ENCODE results near the gene FAM131A.

Gene FAM131A

GRCh38 chr3:184314363-184314699 lies 23.1 kb upstream of the FAM131A start, which contains the start of gene EIF4G1:
Gene EIF4G1 (plus strand): TSS chr3:184314606. CDS start chr3:184315797, 1,191 bp downstream.
- Histone ChIP-seq H3K27ac (ENCODE audit: low read depth, low read length) (peak within 1 kb of the TSS; percentile 76), H3K36me3 (ENCODE audit: low read length) (no peaks in the 10 kb centered on the region), H3K9me2 (replicated peaks; ENCODE audit: insufficient read depth, low read length) (no peaks in the 10 kb centered on the region), H3F3A (ENCODE audit: insufficient read depth) (0 out of 2 replicates have a peak, but pooled peaks cover 7% of the 10 kb centered on the region), H3K79me2 (ENCODE audit: insufficient read depth, low read length) (peaks cover 47% of the 10 kb centered on the region), H3K4me2 (ENCODE audit: low read depth, low read length, poor library complexity, severe bottlenecking) (peak within 1 kb of the TSS; percentile 88), H4K20me1 (ENCODE audit: low read depth, low read length) (peaks cover 8% of the 10 kb centered on the region; the same call in 1 of the 2 replicates), H3K27me3 (ENCODE audit: low read length) (no peaks in the 10 kb centered on the region), H2AFZ (ENCODE audit: low read depth, low read length, severe bottlenecking) (peak within 1 kb of the TSS; percentile 91), H3K9ac (ENCODE audit: low read length) (peak within 1 kb of the TSS; percentile 99), H3K9me3 (ENCODE audit: insufficient read depth, low read length) (no peaks in the 10 kb centered on the region), H3K4me3 (ENCODE audit: insufficient read depth, low read length, poor library complexity, severe bottlenecking) (peak within 1 kb of the TSS; percentile 99)
- TF ChIP-seq EZH2phosphoT487 (conservative IDR thresholded peaks at IDR 0.05; ENCODE audit: low read length) (no peak), CTCF (IDR thresholded peaks at IDR 0.05; ENCODE audit: insufficient read depth, low read length, poor library complexity, severe bottlenecking) (no peak)

GRCh38 chr3:184314700-184315542 lies 22.5 kb upstream of the FAM131A start:
- Histone ChIP-seq H2AFZ (ENCODE audit: low read depth, low read length, severe bottlenecking) (no peak overlapping the region), H3K36me3 (ENCODE audit: low read length) (no peaks in the 10 kb centered on the region), H4K20me1 (ENCODE audit: low read depth, low read length) (peaks cover 12% of the 10 kb centered on the region; the same call in 1 of the 2 replicates), H3K27ac (ENCODE audit: low read depth, low read length) (peak overlapping the region; percentile 76), H3F3A (ENCODE audit: insufficient read depth) (0 out of 2 replicates have a peak, but pooled peaks cover 7% of the 10 kb centered on the region), H3K9ac (ENCODE audit: low read length) (peak overlapping the region; percentile 99), H3K4me3 (ENCODE audit: insufficient read depth, low read length, poor library complexity, severe bottlenecking) (peak overlapping the region; percentile 99), H3K79me2 (ENCODE audit: insufficient read depth, low read length) (peaks cover 51% of the 10 kb centered on the region), H3K4me2 (ENCODE audit: low read depth, low read length, poor library complexity, severe bottlenecking) (peak overlapping the region; percentile 88), H3K9me3 (ENCODE audit: insufficient read depth, low read length) (no peaks in the 10 kb centered on the region), H3K27me3 (ENCODE audit: low read length) (no peaks in the 10 kb centered on the region), H3K9me2 (replicated peaks; ENCODE audit: insufficient read depth, low read length) (no peaks in the 10 kb centered on the region)
- TF ChIP-seq EZH2phosphoT487 (conservative IDR thresholded peaks at IDR 0.05; ENCODE audit: low read length) (no peak), CTCF (IDR thresholded peaks at IDR 0.05; ENCODE audit: insufficient read depth, low read length, poor library complexity, severe bottlenecking) (no peak)

- H4K20me1 ChIP-seq (ENCODE audit: low read depth, low read length) = peaks cover 12% of the 10 kb centered on the region; the same call in 1 of the 2 replicates
- H3K27me3 ChIP-seq (ENCODE audit: low read length) = no peaks in the 10 kb centered on the region
- no peak overlapping the region for H2AFZ ChIP-seq (ENCODE audit: low read depth, low read length, severe bottlenecking)
- H3K4me2 ChIP-seq (ENCODE audit: low read depth, low read length, poor library complexity, severe bottlenecking) = peak overlapping the region; percentile 88
- peak overlapping the region; percentile 99 for H3K9ac ChIP-seq (ENCODE audit: low read length)
- H3K27ac ChIP-seq (ENCODE audit: low read depth, low read length) = peak overlapping the region; percentile 76
- no peaks in the 10 kb centered on the region for H3K9me2 ChIP-seq (replicated peaks; ENCODE audit: insufficient read depth, low read length)
- H3K9me3 ChIP-seq (ENCODE audit: insufficient read depth, low read length) = no peaks in the 10 kb centered on the region
- 0 out of 2 replicates have a peak, but pooled peaks cover 7% of the 10 kb centered on the region for H3F3A ChIP-seq (ENCODE audit: insufficient read depth)
- TF ChIP-seq CTCF (IDR thresholded peaks at IDR 0.05; ENCODE audit: insufficient read depth, low read length, poor library complexity, severe bottlenecking) (no peak), EZH2phosphoT487 (conservative IDR thresholded peaks at IDR 0.05; ENCODE audit: low read length) (no peak)
- H3K36me3 ChIP-seq (ENCODE audit: low read length) = 0 out of 2 replicates have a peak, but pooled peaks cover 2% of the 10 kb centered on the region
- H3K79me2 ChIP-seq (ENCODE audit: insufficient read depth, low read length) = peaks cover 56% of the 10 kb centered on the region
- H3K4me3 ChIP-seq (ENCODE audit: insufficient read depth, low read length, poor library complexity, severe bottlenecking) = peak overlapping the region; percentile 99
Observed at GRCh38 chr3:184315543-184315867, 21.9 kb upstream of the FAM131A start.

Data from SU-DHL-6 (cell line).